Mammary microvascular endothelial cell (primary cell): ENCODE measurements around the gene SIRPD. TPM values are rescaled to one million over a fixed set of nuclear protein-coding genes. Genes with fewer than 3 reads are reported as not detected.

Source experiments
- total RNA-seq: library from RNA; depleted of rRNA; stranded (reverse); fragments of >200 nt; gene quantifications from 2 replicates; pipeline ENCODE4 v1.2.3, GENCODE V29; 2015

SIRPD gene
- not detected in 2 replicates for total RNA-seq

GRCh38 chr20:1557605-1558004 lies at the start of gene SIRPD:
TSS of gene SIRPD (minus strand) at chr20:1557705. CDS start at chr20:1557653, 52 bp downstream.

GRCh38 chr20:1491281-1491840 lies 66.1 kb downstream of the SIRPD start, which contains the start of gene SIRPB2:
TSS of gene SIRPB2 (minus strand) at chr20:1491420. CDS start at chr20:1491359, 61 bp downstream.

Other genes with a start within 250 kb of the SIRPD start
- gene SDCBP2, start 228.6 kb downstream of the SIRPD start, total RNA-seq = 4.7 and 5.6 TPM in 2 replicates
- gene FKBP1A, start 164.7 kb downstream of the SIRPD start, total RNA-seq = 313 and 314 TPM in 2 replicates
- gene NSFL1C, start 90.9 kb downstream of the SIRPD start, total RNA-seq = 61.7 and 80.5 TPM in 2 replicates
- gene SIRPB2, start 66.3 kb downstream of the SIRPD start, total RNA-seq = 0.07 TPM in 1 of 2 replicates, not detected in the other
- gene SIRPB1, start 62.3 kb upstream of the SIRPD start, total RNA-seq = 0.80 TPM in 1 of 2 replicates, not detected in the other
- not detected in 2 replicates for gene SIRPG, start 100.1 kb upstream of the SIRPD start, total RNA-seq